Peyer's patch (tissue), 4 donors: ENCODE data around the gene WNT9A. TPM values are rescaled to one million over a fixed set of nuclear protein-coding genes. Genes with fewer than 3 reads are reported as not detected.

Source experiments
- DNase-seq, 3 donors: peaks; one replicate each; pipeline ENCODE4 v3.0.0-alpha.2; 2017 to 2019
- H3K27ac ChIP-seq, 4 donors: fragments of 200-600 bp; sonication (generic); one replicate each; pipeline ENCODE4 v1.5.1; 2016 to 2019
- H3K27me3 ChIP-seq, 2 donors: fragments of 200-600 bp; sonication (generic); one replicate each; pipeline ENCODE4 v1.5.1; 2019
- H3K36me3 ChIP-seq, 3 donors: fragments of 200-600 bp; sonication (generic); one replicate each; pipeline ENCODE4 v1.5.1; 2016 to 2019
- H3K4me1 ChIP-seq, 4 donors: fragments of 200-600 bp; sonication (generic); one replicate each; pipeline ENCODE4 v1.5.1; 2016 to 2019
- H3K4me3 ChIP-seq, 4 donors: fragments of 200-600 bp; sonication (generic); 1 replicate in 3 of 4; 2 replicates in 1 of 4; pipeline ENCODE4 v1.5.1; 2016 to 2019; ENCODE audit warnings: mild to moderate bottlenecking in 1 of 4
- H3K9me3 ChIP-seq, 4 donors: fragments of 200-600 bp; sonication (generic); one replicate each; pipeline ENCODE4 v1.5.1; 2016 to 2019; ENCODE audit warnings: mild to moderate bottlenecking in 1 of 4
- POLR2A ChIP-seq, 2 donors: fragments of 450-650 bp; IDR thresholded peaks; one replicate each; pipeline ENCODE4 v1.5.1; 2017; ENCODE audit warnings: antibody characterized with exemption in 2 of 2, mild to moderate bottlenecking in 2 of 2, moderate library complexity in 2 of 2
- total RNA-seq, 4 donors: library from RNA; depleted of rRNA; stranded (reverse); fragments of >200 nt; gene quantifications; one replicate each; pipeline ENCODE4 v1.1.0, GENCODE V29; 2016
- TF ChIP-seq, protein P1 (sequence below), 6 experiments: fragments of 450-650 bp in 4 of 6; fragments of 200-600 bp in 2 of 6; sonication (generic) in 1 of 6; IDR thresholded peaks; one replicate each; pipeline ENCODE4 v1.5.1; 2017 to 2019; ENCODE audit warnings: antibody characterized with exemption in 6 of 6, mild to moderate bottlenecking in 3 of 6, moderate library complexity in 1 of 6

WNT9A gene
- total RNA-seq, 4 donors from 2014 or later = 0.83 to 3.5 (median 2.6) TPM

DNA sequence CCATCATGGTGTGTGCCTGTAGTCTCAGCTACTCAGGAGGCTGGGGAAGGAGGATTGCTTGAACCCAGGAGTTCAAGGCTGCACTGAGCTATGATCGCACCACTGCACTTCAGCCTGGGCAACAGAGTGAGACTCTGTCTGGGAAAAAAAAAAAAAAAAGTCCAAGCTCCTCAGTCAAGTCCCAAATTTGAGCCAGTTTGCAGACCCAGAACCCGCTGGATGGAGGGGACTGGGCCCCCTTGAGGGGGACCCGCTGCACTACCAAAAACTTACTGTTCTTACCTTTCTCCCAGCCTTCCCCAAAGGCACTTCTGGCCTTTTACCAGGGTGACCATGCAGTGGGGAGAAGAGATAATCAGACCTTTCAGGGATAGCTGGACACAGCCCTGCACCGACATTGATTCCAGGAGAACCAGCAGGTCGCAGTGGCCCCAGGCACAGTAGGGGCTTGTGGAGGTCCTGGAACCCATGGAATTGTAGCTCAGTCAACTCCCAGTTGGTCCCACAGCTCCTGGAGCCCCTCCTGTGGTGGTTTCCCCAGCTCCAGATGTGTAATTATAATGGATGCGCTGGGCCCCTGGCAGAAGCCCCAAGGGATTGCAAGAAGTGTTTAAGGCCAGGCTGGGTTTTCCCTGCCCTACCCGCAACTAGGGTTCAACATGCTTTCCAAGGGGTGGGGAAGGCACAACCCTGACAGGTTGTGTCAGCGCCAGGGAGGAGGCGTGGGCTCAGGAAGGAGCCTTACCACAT, 4.1 kb upstream of the WNT9A start:
- Histone ChIP-seq H3K4me3 (no peak overlapping the region), H3K36me3 (no peaks in the 10 kb centered on the region), H3K9me3 (no peaks in the 10 kb centered on the region), H3K27me3 (peaks cover 0 to 4% of the 10 kb centered on the region in 2 donors), H3K4me1 (peaks cover 0 to 13% (median 9%) of the 10 kb centered on the region in 4 donors), H3K27ac (no peak overlapping the region)
- DNase-seq = peak in 2 of 3 donors; percentile 30 to 31
- TF ChIP-seq, protein P1, sequence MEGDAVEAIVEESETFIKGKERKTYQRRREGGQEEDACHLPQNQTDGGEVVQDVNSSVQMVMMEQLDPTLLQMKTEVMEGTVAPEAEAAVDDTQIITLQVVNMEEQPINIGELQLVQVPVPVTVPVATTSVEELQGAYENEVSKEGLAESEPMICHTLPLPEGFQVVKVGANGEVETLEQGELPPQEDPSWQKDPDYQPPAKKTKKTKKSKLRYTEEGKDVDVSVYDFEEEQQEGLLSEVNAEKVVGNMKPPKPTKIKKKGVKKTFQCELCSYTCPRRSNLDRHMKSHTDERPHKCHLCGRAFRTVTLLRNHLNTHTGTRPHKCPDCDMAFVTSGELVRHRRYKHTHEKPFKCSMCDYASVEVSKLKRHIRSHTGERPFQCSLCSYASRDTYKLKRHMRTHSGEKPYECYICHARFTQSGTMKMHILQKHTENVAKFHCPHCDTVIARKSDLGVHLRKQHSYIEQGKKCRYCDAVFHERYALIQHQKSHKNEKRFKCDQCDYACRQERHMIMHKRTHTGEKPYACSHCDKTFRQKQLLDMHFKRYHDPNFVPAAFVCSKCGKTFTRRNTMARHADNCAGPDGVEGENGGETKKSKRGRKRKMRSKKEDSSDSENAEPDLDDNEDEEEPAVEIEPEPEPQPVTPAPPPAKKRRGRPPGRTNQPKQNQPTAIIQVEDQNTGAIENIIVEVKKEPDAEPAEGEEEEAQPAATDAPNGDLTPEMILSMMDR (IDR thresholded peaks at IDR 0.05) = no peak
- TF ChIP-seq POLR2A (IDR thresholded peaks at IDR 0.05) = no peak

DNA sequence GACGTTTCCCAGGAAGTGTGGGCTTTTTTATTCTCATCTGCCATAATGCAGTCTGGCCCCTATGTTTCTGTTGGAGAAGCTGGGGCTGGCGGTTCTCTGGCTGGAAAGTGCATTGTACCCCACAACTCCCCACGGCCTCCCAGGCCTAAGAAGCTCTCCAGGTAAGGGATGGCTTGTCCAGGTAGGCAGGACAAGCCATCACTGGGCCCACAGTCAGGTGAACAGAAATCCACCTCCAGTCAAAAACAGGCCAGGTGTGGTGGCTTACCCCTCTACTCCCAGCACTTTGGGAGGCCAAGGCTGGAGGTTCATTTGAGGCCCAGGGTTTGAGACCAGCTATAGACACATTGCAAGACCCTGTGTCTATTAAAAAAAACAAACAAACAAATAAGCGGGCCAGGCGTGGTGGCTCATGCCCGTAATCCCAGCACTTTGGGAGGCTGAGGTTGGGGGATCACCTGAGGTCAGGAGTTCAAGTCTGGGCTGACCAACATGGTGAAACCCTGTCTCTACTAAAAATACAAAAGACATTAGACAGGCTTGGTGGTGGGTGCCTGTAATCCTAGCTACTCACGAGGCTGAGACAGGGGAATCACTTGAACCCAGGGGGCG, 3.1 kb upstream of the WNT9A start:
- Histone ChIP-seq H3K9me3 (no peaks in the 10 kb centered on the region), H3K27me3 (peaks cover 0 to 4% of the 10 kb centered on the region in 2 donors), H3K36me3 (no peaks in the 10 kb centered on the region), H3K4me1 (peaks cover 0 to 22% (median 18%) of the 10 kb centered on the region in 4 donors), H3K4me3 (no peak overlapping the region), H3K27ac (no peak overlapping the region)
- no peak for TF ChIP-seq POLR2A (IDR thresholded peaks at IDR 0.05)
- TF ChIP-seq, protein P1 (IDR thresholded peaks at IDR 0.05) = no peak
- peak in 2 of 3 donors; percentile 8 to 27 for DNase-seq

DNA sequence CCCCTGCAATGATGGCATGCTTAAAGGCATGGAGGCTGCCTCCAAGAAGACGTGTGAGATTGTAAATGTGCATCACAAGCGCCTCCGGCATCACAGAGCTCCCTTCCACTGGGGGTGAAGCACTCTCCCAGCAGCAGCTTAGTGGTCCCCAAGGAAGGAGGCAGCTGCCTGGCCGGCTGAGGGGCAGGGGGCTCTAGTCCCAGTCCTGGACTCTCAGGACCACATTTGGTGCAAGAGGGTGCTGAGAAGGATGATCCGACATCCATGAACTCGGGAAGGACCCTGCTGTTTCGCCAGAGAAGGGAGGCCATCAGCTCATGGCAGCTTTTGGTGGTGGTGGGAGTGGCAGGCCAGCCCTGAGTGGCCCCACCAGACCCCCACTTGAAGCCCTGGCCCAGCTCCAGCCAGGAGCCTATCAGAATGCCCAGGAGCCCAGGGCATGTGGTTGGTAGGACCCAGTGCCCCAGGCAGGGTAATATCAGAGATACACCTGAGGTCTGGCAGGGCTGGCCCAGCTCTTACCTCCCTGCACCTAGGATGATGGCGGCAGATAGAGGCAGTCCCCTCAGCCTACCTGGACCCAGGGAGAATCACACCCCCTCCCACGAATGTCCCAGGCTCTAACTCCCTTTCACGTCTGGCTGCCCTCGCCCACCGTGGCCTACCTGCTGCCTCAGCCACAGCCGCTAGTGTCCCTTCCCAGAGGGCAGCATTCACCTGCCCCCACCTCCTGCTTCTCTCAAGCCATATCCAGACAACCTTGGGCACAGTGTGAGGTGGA, 2.4 kb upstream of the WNT9A start:
- no peaks in the 10 kb centered on the region for H3K9me3 ChIP-seq
- no peak overlapping the region for H3K27ac ChIP-seq
- no peaks in the 10 kb centered on the region for H3K36me3 ChIP-seq
- DNase-seq = peak in 2 of 3 donors; percentile 22 to 36
- H3K4me3 ChIP-seq = no peak overlapping the region
- TF ChIP-seq, protein P1 (IDR thresholded peaks at IDR 0.05) = no peak
- TF ChIP-seq POLR2A (IDR thresholded peaks at IDR 0.05) = no peak
- H3K27me3 ChIP-seq = peaks cover 0 to 4% of the 10 kb centered on the region in 2 donors
- H3K4me1 ChIP-seq = peaks cover 0 to 29% (median 18%) of the 10 kb centered on the region in 4 donors

DNA sequence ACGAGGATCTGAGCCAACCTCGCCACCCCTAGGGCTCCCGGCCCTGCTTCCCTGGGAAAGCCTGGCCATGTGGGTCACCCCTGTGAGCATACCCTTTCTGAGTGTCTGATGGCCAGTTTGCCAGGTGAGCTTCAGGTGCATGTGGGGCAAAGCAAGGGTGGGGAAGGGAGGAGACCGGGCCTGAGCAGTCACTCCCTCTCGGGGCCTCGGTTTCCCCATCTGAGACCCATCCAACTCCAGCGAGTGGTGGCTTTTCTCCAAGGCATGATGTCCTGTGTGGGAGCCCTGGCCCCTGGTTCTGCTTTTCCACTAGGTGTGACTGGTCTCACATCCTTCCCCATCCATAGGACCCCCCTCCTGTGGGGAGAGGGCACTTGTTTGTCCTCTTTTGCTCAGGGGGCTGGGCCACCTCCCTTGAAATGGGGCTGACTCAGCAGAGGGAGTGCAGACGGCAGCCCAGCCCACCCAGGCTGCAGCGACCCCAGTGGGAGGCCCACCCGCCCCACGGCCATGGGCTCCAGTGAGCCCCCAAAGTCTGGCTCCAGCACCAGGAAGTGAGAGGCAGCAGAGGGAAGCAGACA, 1.7 kb upstream of the WNT9A start:
- Histone ChIP-seq H3K4me3 (no peak overlapping the region), H3K27me3 (peaks cover 0 to 4% of the 10 kb centered on the region in 2 donors)
- peak in 2 of 3 donors; percentile 40 for DNase-seq

More for the DNA sequence above, 1.7 kb upstream of the WNT9A start:
- H3K27ac ChIP-seq = no peak overlapping the region
- no peak for TF ChIP-seq POLR2A (IDR thresholded peaks at IDR 0.05)
- TF ChIP-seq, protein P1 (IDR thresholded peaks at IDR 0.05) = no peak
- no peaks in the 10 kb centered on the region for H3K9me3 ChIP-seq
- H3K4me1 ChIP-seq = peaks cover 0 to 35% (median 18%) of the 10 kb centered on the region in 4 donors
- H3K36me3 ChIP-seq = no peaks in the 10 kb centered on the region
